ENCODE results near the gene PRKAA1. TPM values are rescaled to one million over a fixed set of nuclear protein-coding genes. Genes with fewer than 3 reads are reported as not detected.

Gene PRKAA1
- 52.7 and 64.0 TPM in 2 replicates for total RNA-seq

DNA sequence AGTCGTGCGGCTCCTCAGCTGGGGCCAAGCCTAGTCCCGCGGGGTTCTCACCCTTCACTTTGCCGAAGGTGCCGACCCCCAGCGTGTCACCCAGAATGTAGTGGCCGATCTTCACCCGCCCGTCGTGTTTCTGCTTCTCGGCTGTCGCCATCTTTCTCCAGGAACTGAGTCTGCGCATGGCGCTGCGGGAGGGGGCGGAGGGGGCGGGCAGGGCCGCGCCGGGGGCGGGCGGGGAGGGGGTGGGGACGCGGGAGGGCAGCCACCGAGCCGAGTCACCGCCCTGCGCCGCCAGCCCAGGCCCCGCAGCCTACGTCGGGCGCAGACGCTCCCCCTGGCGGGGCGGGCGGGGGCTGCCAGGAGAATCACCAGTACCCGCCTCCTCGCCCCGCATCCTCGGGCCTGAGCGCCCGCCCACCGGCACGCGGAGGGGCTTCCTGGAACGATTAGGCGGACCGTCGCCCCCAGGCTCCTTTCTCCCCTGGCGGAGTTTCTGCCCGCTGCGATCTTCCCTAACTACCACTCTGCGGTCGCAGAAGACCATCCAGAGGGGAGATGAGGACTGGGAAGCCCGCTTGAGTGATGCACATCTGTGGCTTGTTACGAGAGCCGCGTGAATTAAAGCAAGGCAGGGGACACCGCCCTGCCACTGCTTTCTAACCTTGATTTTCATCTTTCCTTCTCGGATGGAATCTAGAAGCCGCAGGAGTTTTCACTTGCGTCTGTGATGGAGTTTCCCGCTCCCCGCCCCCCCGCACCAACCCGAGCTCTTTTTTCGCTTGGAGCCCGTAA is at the start of gene PRKAA1:
TSS of gene PRKAA1 (minus strand) at position 363 of the 789 bp plus-strand sequence. CDS start at position 178, 185 bp downstream.

DNA sequence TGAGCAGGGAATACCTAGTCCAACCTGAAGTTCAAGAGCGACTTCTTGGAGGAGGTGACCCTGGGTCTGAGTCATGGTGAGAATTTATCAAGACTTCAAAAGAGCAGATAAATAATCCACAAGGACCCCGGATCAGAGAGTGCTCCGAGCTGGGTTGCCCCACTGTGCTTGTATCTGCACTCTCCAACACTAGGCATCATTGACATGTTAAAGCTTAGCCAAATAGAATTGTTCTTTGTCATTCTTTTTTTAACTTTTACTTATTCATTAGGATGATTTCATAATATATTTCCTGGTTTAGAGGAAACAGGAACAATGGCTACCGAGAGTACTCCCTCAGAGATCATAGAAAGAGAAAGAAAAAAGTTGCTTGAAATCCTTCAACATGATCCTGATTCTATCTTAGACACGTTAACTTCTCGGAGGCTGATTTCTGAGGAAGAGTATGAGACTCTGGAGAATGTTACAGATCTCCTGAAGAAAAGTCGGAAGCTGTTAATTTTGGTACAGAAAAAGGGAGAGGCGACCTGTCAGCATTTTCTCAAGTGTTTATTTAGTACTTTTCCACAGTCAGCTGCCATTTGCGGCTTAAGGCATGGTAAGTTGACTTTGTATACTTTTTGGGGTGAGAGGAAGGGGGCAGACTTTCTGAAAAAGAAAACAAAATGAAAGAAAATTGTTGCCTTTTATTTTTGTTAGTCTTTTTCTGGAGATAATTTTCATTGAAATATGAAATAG is 43.1 kb upstream of the PRKAA1 start, which contains the start of gene CARD6:
TSS of gene CARD6 (plus strand) at position 300 of the 738 bp plus-strand sequence. CDS start at position 316, 16 bp downstream.

DNA sequence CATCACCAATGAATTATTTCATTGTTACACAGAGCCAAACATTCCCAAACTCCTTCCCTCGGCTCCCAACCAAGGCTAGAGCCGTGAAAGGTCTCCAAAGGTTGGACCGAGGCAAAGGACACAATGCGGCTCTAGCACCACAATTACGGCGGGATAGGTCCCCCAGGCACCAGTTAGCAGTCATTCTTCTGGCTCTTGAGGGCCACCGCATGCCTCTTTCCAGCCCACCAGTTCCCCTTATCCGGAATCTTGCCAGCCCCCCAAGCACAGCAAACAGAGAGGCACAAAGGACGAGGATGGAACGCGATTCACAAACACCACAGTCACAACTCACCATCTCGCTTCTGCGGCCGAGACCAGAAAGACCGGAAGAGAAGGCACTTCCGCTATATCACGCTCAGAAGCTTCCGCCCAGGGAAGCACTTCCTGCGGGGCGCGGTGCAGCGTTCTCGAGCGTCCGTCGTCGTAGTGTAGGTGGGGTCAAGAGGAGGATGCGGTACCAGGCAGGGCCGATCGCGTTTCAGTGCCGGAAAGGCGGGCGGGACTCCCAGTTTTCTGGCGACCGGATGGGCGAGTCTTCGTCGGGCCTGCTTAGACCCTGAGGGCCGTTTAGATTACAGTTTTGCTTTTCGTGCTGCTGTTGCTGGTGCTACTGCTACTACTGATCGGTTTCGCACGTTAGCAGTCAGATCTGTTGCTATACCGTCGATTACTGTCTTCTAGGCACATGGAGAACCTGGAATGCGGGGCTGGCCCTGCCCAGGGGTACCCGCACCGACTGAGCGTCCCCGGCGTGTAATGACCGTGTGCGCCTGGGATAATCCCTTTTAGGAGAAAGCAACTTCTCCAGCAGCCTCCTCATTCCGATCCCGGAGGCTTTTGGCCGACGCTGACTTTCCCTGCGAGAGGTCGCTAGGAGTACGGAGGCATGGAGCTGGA is 36.9 kb upstream of the PRKAA1 start, which contains the start of gene RPL37:
TSS of gene RPL37 (minus strand) at position 374 of the 939 bp plus-strand sequence. CDS start at position 337, 37 bp downstream.

DNA sequence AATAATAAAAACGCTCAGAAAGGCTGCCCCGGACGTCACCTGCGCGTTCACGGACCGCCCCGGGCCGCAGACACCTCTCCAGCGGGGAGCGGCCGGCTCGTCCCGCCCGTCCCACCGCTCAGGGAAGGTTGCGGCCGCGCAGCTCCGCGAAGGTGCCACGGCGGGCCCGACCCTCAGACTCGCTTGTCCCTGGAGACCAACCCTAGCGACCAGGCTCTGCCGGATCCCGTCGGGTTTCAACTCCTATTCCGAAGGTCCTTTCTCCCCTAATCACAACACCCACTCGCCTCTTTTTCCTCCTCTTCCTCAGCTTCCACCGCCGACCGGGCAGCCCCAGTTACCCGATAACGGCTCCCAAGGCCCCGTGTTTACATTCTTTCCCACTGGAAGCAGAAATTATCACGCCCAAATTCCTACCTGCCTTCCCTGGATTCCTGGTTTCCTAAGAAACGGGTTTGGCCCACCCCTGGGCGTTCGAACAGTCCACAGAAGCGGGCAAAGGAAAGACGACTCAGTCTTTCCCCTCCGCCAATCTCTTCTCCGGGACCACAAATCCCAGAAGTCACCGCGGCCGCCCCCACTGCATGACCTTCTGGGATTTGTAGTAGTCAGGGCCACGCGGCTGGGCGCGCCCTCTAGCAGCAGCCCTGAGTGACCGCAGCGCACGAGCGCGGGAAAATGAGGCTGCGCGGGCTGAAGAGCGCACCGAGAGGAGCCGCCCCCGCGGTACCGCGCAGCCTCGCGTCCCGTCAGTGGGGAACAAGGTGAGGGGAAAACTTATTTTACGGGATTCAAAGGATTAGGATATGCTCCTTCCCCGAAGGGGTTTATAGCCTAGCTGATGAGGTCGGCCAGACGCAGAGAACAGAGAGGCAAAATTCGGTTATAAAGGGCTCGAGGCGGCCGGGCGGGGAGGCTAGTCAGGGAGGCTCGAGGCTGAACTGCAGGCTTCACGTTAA is 42.5 kb downstream of the PRKAA1 start, which contains the start of gene TTC33:
TSS of gene TTC33 (minus strand) at position 555 of the 959 bp plus-strand sequence. CDS start 8,943 bp downstream, outside the sequence.

Other genes with a start within 250 kb of the PRKAA1 start
- gene PTGER4, start 118.5 kb downstream of the PRKAA1 start, total RNA-seq = 7.7 and 11.1 TPM in 2 replicates
- 6.1 and 7.4 TPM in 2 replicates for gene TTC33, start 42.4 kb downstream of the PRKAA1 start, total RNA-seq
- 566 and 569 TPM in 2 replicates for gene RPL37, start 36.8 kb upstream of the PRKAA1 start, total RNA-seq
- gene CARD6, start 43.0 kb upstream of the PRKAA1 start, total RNA-seq = 8.6 and 11.4 TPM in 2 replicates
- gene C7, start 111.1 kb upstream of the PRKAA1 start, total RNA-seq = 996 and 3,547 TPM in 2 replicates